GM19328 (cell line): ENCODE measurements around the gene STX1B.
"Not testable (repeated sequence)": the region's sequence is repeated elsewhere in the genome, so short reads cannot be mapped to it uniquely, and the experiment has no call there.

Experiments
- ATAC-seq: cut with Tn5 transposase; IDR thresholded peaks from one replicate; pipeline ENCODE4 v1.9.1; 2021; ENCODE audit warnings: mild to moderate bottlenecking, moderate library complexity; ENCODE audit not compliant: unreplicated experiment

The STX1B gene

GRCh38 chr16:31016018-31016417 is 5.6 kb upstream of the STX1B start:
- ATAC-seq: no peak

GRCh38 chr16:31013292-31013691 is 2.9 kb upstream of the STX1B start:
- not testable (repeated sequence) for ATAC-seq

GRCh38 chr16:31011815-31012214 is 1.4 kb upstream of the STX1B start:
- ATAC-seq: not testable (repeated sequence)

GRCh38 chr16:31009894-31010584 is 399 bp downstream of the STX1B start:
- ATAC-seq: no peak

GRCh38 chr16:31009120-31009519 is 1.3 kb downstream of the STX1B start:
- no peak for ATAC-seq

- ATAC-seq: no peak
Observed at GRCh38 chr16:31008551-31008950, 1.9 kb downstream of the STX1B start.

- ATAC-seq: no peak
Observed at GRCh38 chr16:31008149-31008548, 2.3 kb downstream of the STX1B start.

- ATAC-seq: no peak
Observed at GRCh38 chr16:31007684-31008083, 2.8 kb downstream of the STX1B start.

GRCh38 chr16:31006589-31006988 is 3.8 kb downstream of the STX1B start:
- no peak for ATAC-seq

GRCh38 chr16:31006086-31006385 is 4.4 kb downstream of the STX1B start:
- no peak for ATAC-seq

- ATAC-seq: no peak
Observed at GRCh38 chr16:31005350-31006085, 4.9 kb downstream of the STX1B start.

- ATAC-seq: no peak
Observed at GRCh38 chr16:31004658-31005057, 5.8 kb downstream of the STX1B start.

- ATAC-seq: no peak
Observed at GRCh38 chr16:31003744-31004143, 6.7 kb downstream of the STX1B start.

GRCh38 chr16:31002862-31003341 is 7.5 kb downstream of the STX1B start:
- no peak for ATAC-seq

GRCh38 chr16:31002250-31002700 is 8.2 kb downstream of the STX1B start:
- no peak for ATAC-seq

- no peak for ATAC-seq
Observed at GRCh38 chr16:31001507-31002249, 8.8 kb downstream of the STX1B start.

- no peak for ATAC-seq
Observed at GRCh38 chr16:31000671-31001382, 9.6 kb downstream of the STX1B start.

GRCh38 chr16:30998852-30999761 is 11.3 kb downstream of the STX1B start:
- no peak for ATAC-seq

- ATAC-seq: no peak
Observed at GRCh38 chr16:30997725-30998711, 12.4 kb downstream of the STX1B start.
